Measurements from ENCODE around the gene TMUB1. TPM values are rescaled to one million over a fixed set of nuclear protein-coding genes. Genes with fewer than 3 reads are reported as not detected.

The TMUB1 gene, protein sequence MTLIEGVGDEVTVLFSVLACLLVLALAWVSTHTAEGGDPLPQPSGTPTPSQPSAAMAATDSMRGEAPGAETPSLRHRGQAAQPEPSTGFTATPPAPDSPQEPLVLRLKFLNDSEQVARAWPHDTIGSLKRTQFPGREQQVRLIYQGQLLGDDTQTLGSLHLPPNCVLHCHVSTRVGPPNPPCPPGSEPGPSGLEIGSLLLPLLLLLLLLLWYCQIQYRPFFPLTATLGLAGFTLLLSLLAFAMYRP
- total RNA-seq (2022; extraction: Qiagen RNA extraction), result 36.0 to 59.2 TPM (median 58.8 TPM) in 5 replicates

DNA sequence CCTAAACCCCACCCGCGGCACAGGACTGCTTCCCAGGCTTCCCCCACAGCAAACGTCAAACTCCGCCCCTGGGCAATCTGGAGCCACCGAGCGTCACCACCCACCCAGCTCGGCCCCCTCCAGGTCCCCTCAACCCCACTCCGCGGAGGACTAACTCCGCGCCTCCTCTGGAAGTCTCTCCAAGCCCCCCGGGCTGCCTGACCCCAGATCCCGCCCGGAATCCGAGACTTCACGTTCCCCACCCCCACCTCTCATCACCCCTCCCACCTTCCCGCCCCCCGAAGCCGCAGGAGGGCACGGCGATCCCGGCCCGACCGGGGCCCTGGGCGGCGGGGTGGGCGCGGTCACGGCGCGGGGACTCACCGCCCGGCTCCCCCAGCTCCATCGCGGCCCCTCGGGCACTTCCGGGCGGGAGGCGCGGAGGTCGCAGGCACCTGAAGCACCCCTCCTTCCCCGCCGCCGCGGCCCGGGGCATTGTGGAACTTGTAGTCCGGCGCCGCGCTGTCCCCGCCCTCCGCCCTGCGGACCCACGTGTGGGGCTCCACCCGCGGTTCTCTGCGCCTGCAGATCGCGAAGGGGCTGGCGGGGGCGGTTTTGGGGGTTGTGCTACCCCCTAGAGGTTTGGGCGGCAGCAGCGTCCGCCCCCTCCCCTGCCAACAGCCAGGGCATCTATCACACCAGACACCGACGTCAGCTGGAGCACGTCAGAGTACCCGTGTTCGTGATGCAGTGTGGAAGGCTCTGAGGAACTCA, at the start of gene TMUB1:
Gene TMUB1 (minus strand): TSS at position 423 of the 753 bp plus-strand sequence. CDS start 930 bp downstream, outside the sequence.

GRCh38 chr7:151085691-151086620, 2.7 kb upstream of the TMUB1 start, which contains the start of gene AGAP3:
TSS of gene AGAP3 (plus strand) at chr7:151086475. CDS start at chr7:151086742, 267 bp downstream.

DNA sequence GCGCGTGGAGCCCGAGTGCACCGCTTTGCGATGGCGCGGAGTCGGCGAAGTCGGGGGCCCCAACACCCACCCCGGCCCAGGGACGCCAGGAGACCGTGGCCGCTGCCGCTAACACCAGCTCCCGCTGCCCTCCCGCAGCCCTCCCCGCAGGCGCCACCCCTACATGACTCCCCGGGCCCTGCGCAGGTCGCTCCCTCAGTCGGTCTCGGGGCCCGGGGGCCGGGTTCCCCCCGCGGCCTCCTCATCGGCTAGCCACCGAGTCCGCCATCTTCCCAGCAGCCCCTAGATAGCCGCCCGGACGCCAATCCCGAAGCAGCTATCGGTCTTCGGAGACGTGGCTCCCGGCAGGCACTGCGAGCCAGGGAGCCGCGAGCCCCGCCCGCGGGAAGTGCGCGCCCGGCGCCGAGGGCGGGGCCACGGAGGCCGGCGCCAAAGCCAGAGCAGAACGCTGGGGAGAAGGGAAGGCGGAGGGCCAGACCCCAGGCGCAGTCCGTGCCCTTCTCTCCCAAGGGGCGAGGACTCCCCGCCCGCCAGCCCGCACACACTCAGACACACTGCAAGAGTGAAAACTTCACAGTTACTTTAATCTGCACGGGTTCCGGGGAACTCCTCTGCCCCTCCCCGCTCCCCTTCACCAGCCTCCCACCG, 2.6 kb downstream of the TMUB1 start, which contains the start of gene FASTK:
Gene FASTK (minus strand): TSS at position 288 of the 648 bp plus-strand sequence. CDS start 43 bp downstream, at position 245.

DNA sequence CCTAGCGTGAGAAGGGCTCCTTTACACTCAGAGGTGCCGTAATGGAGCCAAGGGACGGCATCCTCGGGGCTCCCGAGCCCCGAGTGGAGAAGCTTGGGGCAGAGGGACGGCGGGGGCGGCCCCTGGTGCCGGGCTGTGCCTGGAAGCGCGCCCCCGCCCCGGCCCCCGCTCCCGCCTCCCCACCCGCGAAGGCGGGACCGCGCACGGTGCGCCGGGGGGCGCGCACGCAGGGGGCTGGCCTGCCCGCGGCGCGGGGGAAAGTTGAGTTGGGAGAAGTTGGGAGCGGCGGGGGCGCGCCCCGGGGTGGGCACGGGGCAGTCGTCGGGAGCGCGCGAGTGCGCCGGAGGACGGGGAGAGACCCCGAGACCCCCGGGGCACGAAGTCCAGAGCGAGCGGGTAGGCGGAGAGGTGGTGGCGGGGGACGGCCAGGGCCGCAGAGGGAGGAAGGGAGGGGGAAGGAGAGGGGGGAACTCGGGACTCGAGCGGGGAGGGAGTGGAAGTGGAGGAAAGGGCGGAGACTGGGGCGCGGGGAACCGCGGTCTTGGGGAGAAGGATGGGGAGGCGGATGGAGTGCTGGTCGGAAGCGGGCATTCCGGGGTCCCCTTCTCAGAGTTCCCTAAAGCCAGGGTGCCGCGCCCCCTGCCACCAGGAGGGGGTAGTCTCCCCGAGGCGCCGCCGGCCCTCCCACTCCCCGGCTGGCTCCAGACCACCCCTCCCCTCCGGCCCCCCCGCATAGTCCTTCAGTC, 23.8 kb downstream of the TMUB1 start, which contains the start of gene SLC4A2:
Gene SLC4A2 (plus strand): TSS at position 223 of the 746 bp plus-strand sequence. CDS start 2,399 bp downstream, outside the sequence.

DNA sequence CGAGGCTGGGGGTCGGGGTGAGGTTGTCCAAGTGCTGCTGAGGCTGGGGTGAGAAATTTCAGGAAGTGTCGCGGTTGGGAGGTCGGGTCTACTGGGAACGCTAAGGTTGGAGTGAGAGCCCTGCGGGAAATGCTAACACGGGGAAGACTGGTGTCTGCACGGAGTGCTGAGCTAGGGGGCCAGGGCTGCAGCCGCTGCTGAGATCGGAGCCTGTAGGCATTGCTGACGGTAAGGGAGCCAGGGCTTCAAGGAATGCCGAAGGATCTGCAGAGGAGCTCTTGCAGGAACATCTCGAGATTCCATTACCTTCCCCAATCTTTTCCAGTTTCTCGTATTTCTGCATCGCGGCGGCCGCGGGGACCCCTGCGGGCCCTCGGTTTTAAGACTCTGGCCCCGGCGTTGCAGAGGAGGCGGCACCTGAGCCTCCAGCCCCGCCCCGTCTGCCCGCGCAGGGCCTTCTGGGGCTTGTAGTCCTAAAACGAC, 25.7 kb downstream of the TMUB1 start, which contains the start of gene CDK5:
Gene CDK5 (minus strand): TSS at position 392 of the 483 bp plus-strand sequence. CDS start 49 bp downstream, at position 343.

GRCh38 chr7:151047976-151048815, 35.1 kb downstream of the TMUB1 start, which contains the start of gene ASIC3:
TSS of gene ASIC3 (plus strand) at chr7:151048531. CDS start at chr7:151048886, 355 bp downstream.

Other genes with a start within 250 kb of the TMUB1 start
- 0.02 to 0.07 TPM (median 0.05 TPM) in 4 of 5 replicates, not detected in the other for gene AOC1, start 231.0 kb downstream of the TMUB1 start, total RNA-seq (2022; extraction: Qiagen RNA extraction)
- 4.0 to 5.9 TPM (median 5.4 TPM) in 5 replicates for gene KCNH2, start 105.2 kb downstream of the TMUB1 start, total RNA-seq (2022; extraction: Qiagen RNA extraction)
- gene NOS3, start 92.5 kb downstream of the TMUB1 start, total RNA-seq (2022; extraction: Qiagen RNA extraction), result 0.30 to 0.69 TPM (median 0.58 TPM) in 5 replicates
- 0.28 to 0.88 TPM (median 0.71 TPM) in 5 replicates for gene ATG9B, start 59.0 kb downstream of the TMUB1 start, total RNA-seq (2022; extraction: Qiagen RNA extraction)
- 36.9 to 51.7 TPM (median 49.2 TPM) in 5 replicates for gene ABCB8, start 55.0 kb downstream of the TMUB1 start, total RNA-seq (2022; extraction: Qiagen RNA extraction)
- gene ASIC3, start 35.0 kb downstream of the TMUB1 start, total RNA-seq (2022; extraction: Qiagen RNA extraction), result 5.1 to 9.9 TPM (median 8.9 TPM) in 5 replicates
- gene CDK5, start 25.6 kb downstream of the TMUB1 start, total RNA-seq (2022; extraction: Qiagen RNA extraction), result 29.4 to 32.4 TPM (median 30.5 TPM) in 5 replicates
- gene SLC4A2, start 23.9 kb downstream of the TMUB1 start, total RNA-seq (2022; extraction: Qiagen RNA extraction), result 168 to 269 TPM (median 251 TPM) in 5 replicates
- 54.6 to 80.1 TPM (median 75.3 TPM) in 5 replicates for gene FASTK, start 2.7 kb downstream of the TMUB1 start, total RNA-seq (2022; extraction: Qiagen RNA extraction)
- gene AGAP3, start 3.0 kb upstream of the TMUB1 start, total RNA-seq (2022; extraction: Qiagen RNA extraction), result 46.2 to 59.5 TPM (median 59.1 TPM) in 5 replicates
- 0.09 TPM in 1 of 5 replicates, not detected in the others for gene GBX1, start 84.2 kb upstream of the TMUB1 start, total RNA-seq (2022; extraction: Qiagen RNA extraction)
- gene ASB10, start 103.8 kb upstream of the TMUB1 start, total RNA-seq (2022; extraction: Qiagen RNA extraction), result not detected in 5 replicates
- not detected in 5 replicates for gene H2BK1, start 127.0 kb upstream of the TMUB1 start, total RNA-seq (2022; extraction: Qiagen RNA extraction)
- 59.8 to 64.2 TPM (median 62.4 TPM) in 5 replicates for gene ABCF2, start 143.7 kb upstream of the TMUB1 start, total RNA-seq (2022; extraction: Qiagen RNA extraction)
- gene CHPF2, start 149.0 kb upstream of the TMUB1 start, total RNA-seq (2022; extraction: Qiagen RNA extraction), result 38.8 to 44.8 TPM (median 43.5 TPM) in 5 replicates
- 7.8 to 9.7 TPM (median 9.3 TPM) in 5 replicates for gene SMARCD3, start 165.2 kb upstream of the TMUB1 start, total RNA-seq (2022; extraction: Qiagen RNA extraction)

All from A549 treated with AZD2906 at 1 μM for 4 hours (cell line).